ENCODE measurements around the gene PDCD11.

PDCD11 gene

GRCh38 chr10:103441611-103442010 lies 45.2 kb downstream of the PDCD11 start:
- no peak for TF ChIP-seq CTCF (IDR thresholded peaks at IDR 0.05; ENCODE audit: control insufficient read depth, insufficient read depth, low read depth, low read length, missing control alignments)
- no peak for DNase-seq (ENCODE audit: low read depth)
- H3K4me3 ChIP-seq (ENCODE audit: control insufficient read depth, low read depth, low read length), result no peak overlapping the region

GRCh38 chr10:103442031-103442461 lies 45.6 kb downstream of the PDCD11 start:
- no peak overlapping the region for H3K4me3 ChIP-seq (ENCODE audit: control insufficient read depth, low read depth, low read length)
- no peak for TF ChIP-seq CTCF (IDR thresholded peaks at IDR 0.05; ENCODE audit: control insufficient read depth, insufficient read depth, low read depth, low read length, missing control alignments)
- peak; percentile 33 for DNase-seq (ENCODE audit: low read depth)

- DNase-seq (ENCODE audit: low read depth), result no peak
- no peak overlapping the region for H3K4me3 ChIP-seq (ENCODE audit: control insufficient read depth, low read depth, low read length)
- TF ChIP-seq CTCF (IDR thresholded peaks at IDR 0.05; ENCODE audit: control insufficient read depth, insufficient read depth, low read depth, low read length, missing control alignments), result no peak
Measured at GRCh38 chr10:103443475-103444185, 47.2 kb downstream of the PDCD11 start.

- no peak for TF ChIP-seq CTCF (IDR thresholded peaks at IDR 0.05; ENCODE audit: control insufficient read depth, insufficient read depth, low read depth, low read length, missing control alignments)
- H3K4me3 ChIP-seq (ENCODE audit: control insufficient read depth, low read depth, low read length), result no peak overlapping the region
- no peak for DNase-seq (ENCODE audit: low read depth)
Measured at GRCh38 chr10:103444478-103444877, 48.1 kb downstream of the PDCD11 start.

- TF ChIP-seq CTCF (IDR thresholded peaks at IDR 0.05; ENCODE audit: control insufficient read depth, insufficient read depth, low read depth, low read length, missing control alignments), result no peak
- H3K4me3 ChIP-seq (ENCODE audit: control insufficient read depth, low read depth, low read length), result no peak overlapping the region
- no peak for DNase-seq (ENCODE audit: low read depth)
Measured at GRCh38 chr10:103445366-103445765, 48.9 kb downstream of the PDCD11 start.

GRCh38 chr10:103445767-103446567 lies 49.5 kb downstream of the PDCD11 start:
- no peak overlapping the region for H3K4me3 ChIP-seq (ENCODE audit: control insufficient read depth, low read depth, low read length)
- DNase-seq (ENCODE audit: low read depth), result peak; percentile 37
- no peak for TF ChIP-seq CTCF (IDR thresholded peaks at IDR 0.05; ENCODE audit: control insufficient read depth, insufficient read depth, low read depth, low read length, missing control alignments)

Data from AG09309 (cell line).